ENCODE measurements around the gene GRIK3. TPM values are rescaled to one million over a fixed set of nuclear protein-coding genes. Genes with fewer than 3 reads are reported as not detected.
"Not testable (repeated sequence)": the region's sequence is repeated elsewhere in the genome, so short reads cannot be mapped to it uniquely, and the experiment has no call there.

The GRIK3 gene
- total RNA-seq, 1 donor from 2014 or later = 3.9 TPM

DNA sequence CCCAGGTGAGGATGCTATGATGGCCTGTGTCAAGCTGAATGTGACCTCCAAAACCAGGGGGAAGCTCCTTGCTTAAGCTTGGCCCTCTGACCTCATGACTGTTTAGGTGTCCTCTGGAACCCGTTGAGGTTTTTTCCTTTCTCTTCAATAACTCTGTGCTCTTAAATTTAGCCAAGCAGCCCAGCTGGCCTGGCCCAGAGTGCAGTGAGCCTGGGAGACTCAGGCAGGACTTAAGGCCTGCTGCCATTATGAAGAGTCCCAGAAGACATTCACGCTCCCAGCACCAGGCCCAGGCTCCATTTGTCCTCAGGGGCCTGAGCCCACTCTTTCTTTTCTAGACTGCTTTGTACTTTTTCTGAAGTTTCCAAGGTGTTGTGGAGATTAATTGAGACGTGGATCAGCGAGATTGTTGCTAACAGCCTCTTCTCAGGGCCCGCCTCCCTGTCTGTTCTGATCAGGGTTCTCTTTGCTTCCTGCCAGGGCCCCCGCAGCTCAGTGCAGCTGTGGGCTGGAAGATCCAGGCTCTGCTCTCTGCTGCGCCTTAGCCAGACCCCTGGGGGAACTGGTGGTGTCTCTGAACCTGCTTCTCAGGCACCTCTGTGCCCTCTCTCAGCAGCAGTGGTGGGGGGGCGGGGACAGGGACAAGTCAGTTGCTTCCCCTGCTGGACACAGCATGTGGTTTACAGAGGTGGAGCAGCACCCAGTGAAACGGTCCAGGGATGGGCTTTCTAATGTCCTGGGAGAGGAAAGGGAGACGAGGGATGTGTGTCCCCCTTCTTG is 124.2 kb downstream of the GRIK3 start:
- DNase-seq (ENCODE audit: low spot score) = no peak

DNA sequence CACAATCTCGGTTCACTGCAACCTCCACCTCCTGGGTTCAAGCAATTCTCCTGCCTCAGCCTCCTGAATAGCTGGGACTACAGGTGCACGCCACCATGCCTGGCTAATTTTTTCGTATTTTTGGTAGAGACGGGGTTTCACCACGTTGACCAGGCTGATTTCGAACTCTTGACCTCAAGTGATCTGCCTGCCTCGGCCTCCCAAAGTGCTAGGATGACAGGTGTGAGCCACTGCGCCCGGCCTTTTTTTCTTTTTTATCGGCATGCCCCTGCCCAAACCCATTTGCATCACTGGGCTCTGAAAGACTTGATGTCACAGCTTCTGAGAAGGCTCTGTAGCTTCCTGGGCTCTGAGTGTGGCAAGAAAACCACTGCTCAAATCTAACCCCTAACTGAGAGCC is 125.0 kb downstream of the GRIK3 start:
- DNase-seq (ENCODE audit: low spot score) = not testable (repeated sequence)

GRCh38 chr1:36908096-36908495 is 126.2 kb downstream of the GRIK3 start:
- DNase-seq (ENCODE audit: low spot score) = no peak

DNA sequence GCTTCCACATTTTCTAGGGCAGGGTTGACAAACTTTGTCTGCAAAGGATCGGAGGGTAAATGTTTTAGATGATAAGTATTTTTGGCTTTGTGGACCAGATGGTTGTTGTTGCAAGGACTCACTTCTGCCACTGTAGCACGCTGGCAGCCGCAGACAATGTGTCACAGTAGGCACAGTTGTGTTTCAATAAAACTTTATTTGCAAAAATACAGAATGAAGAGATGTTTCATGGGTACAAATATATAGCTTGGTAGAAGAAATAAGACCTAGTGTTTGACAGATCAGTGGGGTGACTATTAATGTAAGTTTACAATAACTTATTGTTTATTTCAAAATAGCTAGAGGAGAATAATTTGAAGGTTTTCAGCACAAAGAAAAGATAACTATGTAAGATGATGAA is 127.8 kb downstream of the GRIK3 start:
- DNase-seq (ENCODE audit: low spot score) = no peak

DNA sequence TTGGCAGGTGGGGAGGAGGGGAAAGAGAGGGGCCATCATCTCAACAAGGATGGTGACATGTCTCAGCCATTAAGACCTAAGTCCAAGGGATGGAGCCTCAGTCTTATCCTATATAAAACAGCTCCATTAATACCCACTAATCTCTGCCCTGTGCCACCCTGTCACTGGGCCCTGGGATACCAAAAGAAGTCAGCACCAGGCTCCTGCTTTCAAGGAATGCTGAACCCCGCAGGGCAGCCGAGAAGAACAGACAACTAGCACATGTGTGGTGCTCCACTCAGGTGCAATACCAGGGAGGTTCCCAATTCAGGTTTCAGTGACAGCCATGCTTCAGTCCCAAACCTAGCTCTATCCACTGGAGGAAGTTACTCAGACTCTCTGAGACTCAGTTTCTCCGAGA is 128.4 kb downstream of the GRIK3 start:
- no peak for DNase-seq (ENCODE audit: low spot score)

DNA sequence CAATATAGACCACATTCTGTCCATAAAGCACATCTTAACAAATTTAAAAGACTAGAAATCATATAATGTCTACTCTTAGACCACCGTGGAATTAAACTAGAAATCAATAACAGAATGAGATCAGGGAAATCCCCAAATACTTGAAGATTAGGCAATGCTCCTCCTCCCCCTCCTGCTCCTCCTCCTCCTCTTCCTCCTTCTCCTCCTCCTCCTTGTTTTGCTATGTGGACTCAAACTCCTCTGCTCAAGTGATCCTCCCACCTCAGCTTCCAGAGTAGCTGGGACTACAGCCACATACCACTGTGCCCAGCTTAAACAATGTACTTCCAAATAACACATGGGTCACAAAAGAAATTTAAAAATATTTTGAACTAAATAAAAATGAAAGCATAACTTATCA is 134.2 kb downstream of the GRIK3 start:
- no peak for DNase-seq (ENCODE audit: low spot score)

DNA sequence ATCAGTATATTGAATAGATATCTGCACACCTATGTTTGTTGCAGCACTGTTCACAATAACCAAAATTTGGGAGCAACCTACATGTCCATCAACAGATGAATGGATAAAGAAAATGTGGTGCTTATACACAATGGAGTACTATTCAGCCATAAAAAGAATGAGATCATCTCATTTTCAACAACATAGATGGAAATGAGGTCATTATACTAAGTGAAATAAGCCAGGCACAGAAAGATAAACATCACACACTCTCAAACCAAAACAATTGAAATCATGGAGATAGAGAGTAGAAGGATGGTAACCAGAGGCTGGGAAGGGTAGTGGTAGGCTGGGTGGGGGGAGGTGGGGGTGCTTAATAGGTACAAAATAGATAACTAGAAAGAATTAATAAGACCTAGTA is 136.5 kb downstream of the GRIK3 start:
- not testable (repeated sequence) for DNase-seq (ENCODE audit: low spot score)

DNA sequence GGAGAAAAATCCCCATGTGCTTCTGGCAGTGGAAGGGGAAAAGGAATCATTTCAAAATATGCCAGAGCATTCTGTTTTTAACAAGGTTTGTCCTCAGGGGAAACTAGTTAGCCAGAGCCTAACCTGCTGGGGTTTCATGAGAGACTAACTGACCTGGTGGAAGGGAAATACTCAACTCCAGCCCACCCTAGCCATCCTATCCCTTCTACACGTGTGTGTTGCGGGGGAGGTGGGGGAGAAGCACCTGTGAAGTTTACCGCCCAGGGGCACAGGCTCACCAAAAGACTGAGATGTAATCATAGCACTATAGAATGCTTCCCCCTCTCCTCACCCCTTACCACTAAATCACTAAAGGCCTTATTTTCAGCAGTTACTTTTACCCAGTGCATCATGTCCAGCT is 139.5 kb downstream of the GRIK3 start:
- no peak for DNase-seq (ENCODE audit: low spot score)

GRCh38 chr1:36890776-36891175 is 143.5 kb downstream of the GRIK3 start:
- DNase-seq (ENCODE audit: low spot score) = no peak

GRCh38 chr1:36889478-36890226 is 144.7 kb downstream of the GRIK3 start:
- DNase-seq (ENCODE audit: low spot score) = no peak

- no peak for DNase-seq (ENCODE audit: low spot score)
Measured at GRCh38 chr1:36888811-36889477, 145.4 kb downstream of the GRIK3 start.

GRCh38 chr1:36885540-36886357 is 148.6 kb downstream of the GRIK3 start:
- no peak for DNase-seq (ENCODE audit: low spot score)

DNA sequence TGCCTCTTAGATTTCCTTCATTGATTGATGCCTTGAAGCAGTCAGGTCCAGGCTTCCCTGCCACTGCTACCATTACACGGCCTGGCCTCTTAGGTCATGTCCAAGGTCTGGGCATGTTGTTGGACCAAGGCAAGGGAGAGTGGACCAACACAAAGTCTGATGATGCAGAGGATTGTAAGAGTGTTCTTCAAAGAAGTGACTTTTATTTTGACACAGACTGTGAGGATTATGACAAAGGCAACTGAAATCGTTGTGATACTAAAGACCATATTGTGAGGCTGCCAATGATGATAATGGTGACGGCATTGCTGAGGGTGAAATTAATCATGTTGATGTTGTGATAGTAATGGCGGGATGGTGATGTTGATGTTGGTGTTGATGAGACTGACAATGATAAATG is 149.5 kb downstream of the GRIK3 start:
- DNase-seq (ENCODE audit: low spot score) = no peak

GRCh38 chr1:36884029-36884701 is 150.2 kb downstream of the GRIK3 start:
- no peak for DNase-seq (ENCODE audit: low spot score)

- DNase-seq (ENCODE audit: low spot score) = no peak
Measured at GRCh38 chr1:36883315-36883949, 150.9 kb downstream of the GRIK3 start.

DNA sequence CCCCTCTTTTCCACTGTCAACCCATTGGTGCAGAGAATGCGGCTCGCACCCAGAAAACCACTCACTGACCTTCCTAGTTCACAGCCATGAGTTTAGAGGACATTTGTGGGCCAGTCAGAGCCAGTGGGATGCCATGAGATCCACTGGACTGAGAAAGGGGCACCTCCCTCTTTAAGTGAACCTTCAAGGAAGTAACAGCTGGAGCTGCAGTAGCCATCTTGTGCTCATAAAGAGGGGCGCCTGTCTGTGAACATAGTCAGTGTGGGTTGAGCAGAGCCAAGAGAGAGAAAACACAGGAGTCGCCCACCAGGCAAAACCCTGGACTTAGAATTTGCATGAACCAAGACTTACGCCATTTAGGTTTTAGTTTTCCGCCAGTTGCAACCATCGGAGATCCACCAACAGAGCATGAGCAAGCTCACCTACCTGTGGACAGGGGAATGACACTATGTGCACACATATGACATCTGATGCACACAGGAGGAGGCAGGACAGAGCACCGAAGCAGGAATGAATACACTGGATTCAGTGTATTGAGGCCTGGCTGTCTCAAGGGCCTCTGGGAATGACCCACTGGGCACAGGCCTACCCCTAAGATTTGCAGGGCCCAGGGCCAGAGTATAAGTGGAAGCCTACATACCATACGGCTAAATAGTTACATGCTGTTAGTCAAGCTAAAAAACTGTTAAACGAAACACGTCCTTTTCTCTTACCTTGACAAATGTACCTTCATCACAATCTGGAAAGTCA is 151.6 kb downstream of the GRIK3 start:
- DNase-seq (ENCODE audit: low spot score) = no peak

GRCh38 chr1:36881541-36881940 is 152.8 kb downstream of the GRIK3 start:
- no peak for DNase-seq (ENCODE audit: low spot score)

- no peak for DNase-seq (ENCODE audit: low spot score)
Measured at GRCh38 chr1:36881068-36881405, 153.3 kb downstream of the GRIK3 start.

DNA sequence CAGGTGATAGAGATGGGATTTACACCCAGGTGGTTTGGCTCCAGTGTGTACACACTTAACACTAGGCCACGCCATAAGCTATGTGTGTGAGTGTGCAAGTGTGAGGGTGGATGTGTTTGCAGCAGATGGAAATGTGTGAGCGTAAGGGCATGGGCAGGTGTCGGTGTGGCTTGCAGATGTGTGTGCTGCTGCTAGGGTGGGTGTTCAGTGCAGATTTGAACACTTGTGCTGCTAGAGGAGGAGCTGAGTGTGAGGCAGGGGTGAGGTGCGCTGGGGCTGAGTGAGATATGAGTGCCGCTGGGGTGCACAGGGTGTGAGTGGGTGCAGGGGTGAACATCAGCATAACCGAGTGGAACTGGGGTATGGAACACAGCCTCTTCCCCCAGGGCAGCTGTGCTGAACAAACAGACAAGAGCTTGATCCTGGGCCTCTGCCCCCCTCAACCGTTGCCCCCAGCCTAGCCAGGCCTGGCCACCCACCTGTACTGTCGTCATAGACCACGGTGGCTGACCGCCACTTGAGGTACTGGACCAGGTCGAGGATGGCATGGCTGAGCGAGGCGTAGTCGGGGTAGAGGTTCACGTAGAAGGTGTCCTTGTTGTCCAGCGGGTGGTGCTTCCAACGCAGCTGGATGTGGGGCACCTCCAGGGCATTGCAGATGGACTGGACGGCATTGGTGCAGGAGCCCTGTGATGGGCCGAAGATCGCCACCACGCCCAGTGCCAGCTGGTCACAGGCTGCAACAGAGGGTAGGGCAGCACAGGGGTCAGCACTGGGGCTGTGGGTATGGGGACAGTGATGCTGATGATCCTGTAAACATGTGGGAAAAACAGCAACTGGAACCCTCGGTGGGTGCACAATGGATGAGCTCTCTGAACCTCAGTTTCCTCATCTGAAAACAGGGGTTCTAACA is 153.9 kb downstream of the GRIK3 start:
- no peak for DNase-seq (ENCODE audit: low spot score)
